GM12874 (cell line): ENCODE measurements around the gene TMEM198.

ENCODE experiments used
- TF ChIP-seq, protein P1 (sequence below): IDR thresholded peaks from 2 replicates; pipeline ENCODE4 v1.5.1; 2011; ENCODE audit warnings: low read depth, mild to moderate bottlenecking, control low read depth, low read length, moderate library complexity; ENCODE audit not compliant: insufficient read depth

The TMEM198 gene

DNA sequence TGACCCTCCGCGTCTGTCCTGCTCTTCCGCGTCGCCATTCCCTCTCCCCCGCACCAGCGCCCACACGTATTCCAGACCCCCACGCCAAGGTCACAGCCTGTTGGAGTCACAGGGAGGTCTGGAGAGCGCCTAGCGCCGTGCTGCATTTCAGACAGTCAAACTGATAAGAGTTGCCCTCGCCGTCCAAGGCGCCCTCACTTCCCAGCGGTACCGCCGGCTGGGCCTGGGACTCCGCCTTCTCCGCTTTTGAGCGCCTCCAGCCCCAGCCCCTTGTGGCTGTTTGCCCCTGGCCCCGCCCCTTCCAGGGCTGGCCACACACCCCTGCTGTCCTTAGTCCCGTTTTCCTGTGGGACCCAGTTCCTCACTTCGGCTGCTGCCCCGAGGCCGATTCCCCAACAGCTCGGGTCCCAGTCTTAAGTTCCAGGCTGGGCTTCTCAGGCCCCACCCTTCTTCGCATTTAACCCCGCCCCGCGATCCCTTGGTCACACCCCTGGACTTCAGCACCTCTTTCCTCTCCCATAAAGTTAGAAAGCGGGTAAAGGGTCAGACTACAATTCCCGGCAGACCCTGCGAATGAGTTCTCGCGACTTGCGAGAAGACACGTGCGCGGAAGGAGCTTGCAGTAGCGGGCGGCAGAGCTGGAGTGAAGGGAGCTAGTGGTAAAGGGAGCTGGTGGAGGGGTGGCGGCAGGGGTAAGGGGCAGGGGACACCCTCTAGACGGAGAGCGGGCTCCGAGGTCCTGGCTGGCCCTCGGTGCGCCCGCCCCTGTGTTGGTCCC lies 45.4 kb upstream of the TMEM198 start, which contains the start of gene GMPPA:
TSS of gene GMPPA (plus strand) at position 612 of the 778 bp plus-strand sequence. CDS start 1,085 bp downstream, outside the sequence.
- TF ChIP-seq, protein P1, sequence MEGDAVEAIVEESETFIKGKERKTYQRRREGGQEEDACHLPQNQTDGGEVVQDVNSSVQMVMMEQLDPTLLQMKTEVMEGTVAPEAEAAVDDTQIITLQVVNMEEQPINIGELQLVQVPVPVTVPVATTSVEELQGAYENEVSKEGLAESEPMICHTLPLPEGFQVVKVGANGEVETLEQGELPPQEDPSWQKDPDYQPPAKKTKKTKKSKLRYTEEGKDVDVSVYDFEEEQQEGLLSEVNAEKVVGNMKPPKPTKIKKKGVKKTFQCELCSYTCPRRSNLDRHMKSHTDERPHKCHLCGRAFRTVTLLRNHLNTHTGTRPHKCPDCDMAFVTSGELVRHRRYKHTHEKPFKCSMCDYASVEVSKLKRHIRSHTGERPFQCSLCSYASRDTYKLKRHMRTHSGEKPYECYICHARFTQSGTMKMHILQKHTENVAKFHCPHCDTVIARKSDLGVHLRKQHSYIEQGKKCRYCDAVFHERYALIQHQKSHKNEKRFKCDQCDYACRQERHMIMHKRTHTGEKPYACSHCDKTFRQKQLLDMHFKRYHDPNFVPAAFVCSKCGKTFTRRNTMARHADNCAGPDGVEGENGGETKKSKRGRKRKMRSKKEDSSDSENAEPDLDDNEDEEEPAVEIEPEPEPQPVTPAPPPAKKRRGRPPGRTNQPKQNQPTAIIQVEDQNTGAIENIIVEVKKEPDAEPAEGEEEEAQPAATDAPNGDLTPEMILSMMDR = no peak

DNA sequence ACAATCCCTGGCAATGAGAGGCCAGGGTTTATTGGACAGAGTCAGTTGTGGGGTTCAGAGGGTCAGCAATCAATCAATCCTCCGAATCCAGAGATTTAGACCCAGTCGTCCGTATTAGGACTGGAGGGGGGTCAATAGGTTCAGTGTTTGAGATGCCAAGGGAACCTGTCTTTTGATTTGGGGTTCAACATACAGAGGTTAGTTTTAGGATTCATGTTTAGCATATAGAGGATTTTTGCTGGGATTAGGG lies 44.8 kb upstream of the TMEM198 start:
- TF ChIP-seq, protein P1 = no peak

DNA sequence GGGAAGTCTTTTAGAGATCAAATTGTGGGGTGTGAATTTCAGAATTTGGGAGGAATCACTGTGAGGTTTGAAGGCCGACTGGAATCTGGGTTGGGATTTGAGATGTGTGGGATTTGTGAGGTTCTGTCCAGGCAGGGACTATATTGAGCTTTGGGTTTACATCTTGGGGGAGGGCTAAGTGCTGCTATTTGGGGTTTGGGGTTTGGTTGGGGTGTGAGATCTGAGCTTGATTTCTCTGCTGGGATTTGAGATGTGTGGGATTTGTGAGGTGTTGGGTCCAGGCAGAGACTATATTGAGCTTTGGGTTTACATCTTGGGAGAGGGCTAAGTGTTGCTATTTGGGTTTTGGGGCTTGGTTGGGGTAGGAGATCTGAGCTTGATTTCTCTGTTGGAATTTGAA lies 44.3 kb upstream of the TMEM198 start:
- TF ChIP-seq, protein P1 = no peak

DNA sequence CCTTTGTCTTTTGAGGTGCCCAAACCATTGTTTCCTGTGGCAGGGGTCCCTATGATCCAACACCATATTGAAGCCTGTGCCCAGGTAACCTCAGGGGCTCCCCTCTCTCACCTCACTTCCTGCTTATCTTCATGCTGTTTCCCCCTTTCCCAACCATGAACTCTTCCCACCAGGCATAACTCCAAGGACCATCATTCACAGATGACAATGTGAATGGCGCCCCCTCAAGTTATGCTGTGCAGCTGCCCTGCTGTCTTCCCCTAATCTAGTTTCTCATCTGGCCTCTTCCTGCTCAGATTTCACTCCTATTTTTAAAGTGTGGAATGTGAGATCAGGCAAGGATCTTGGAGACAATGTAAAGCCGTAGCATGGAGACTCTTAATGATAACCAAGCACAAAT lies 43.7 kb upstream of the TMEM198 start:
- TF ChIP-seq, protein P1 = 0 out of 2 replicates have a peak, but pooled peaks have one; percentile 31

DNA sequence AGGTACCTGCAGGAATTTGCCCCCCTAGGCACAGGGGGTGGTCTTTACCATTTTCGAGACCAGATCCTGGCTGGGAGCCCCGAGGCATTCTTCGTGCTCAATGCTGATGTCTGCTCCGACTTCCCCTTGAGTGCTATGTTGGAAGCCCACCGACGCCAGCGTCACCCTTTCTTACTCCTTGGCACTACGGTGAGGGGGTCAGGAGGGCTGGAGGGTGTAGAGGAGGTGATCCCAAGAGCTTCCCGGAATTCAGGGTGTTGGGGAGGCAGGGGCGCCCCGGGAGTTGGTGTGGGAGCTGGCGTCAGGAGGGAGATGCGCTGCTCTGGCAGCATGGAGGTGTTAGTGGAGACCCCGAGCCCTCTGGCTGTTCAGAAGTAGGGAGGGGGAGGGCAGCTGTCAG lies 42.0 kb upstream of the TMEM198 start:
- TF ChIP-seq, protein P1 = no peak

DNA sequence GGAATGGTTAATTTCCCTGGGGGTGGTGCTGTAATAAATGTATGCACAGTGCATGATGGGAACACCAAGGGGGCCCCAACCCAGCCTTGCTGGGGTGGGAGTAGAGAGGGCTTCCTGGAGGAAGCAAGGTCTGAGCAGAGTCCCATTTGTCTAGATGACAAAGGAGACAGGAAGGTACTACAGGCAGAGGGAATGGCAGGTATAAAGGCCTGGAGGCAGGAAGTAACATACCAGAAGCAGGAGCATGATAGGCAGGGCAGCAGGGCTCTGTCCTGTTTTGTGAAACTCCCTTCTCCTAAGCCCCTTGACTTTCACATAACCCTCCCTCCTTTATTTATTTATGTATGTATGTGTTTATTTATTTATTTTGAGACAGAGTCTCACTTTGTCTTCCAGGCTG lies 41.2 kb upstream of the TMEM198 start:
- TF ChIP-seq, protein P1 = no peak

DNA sequence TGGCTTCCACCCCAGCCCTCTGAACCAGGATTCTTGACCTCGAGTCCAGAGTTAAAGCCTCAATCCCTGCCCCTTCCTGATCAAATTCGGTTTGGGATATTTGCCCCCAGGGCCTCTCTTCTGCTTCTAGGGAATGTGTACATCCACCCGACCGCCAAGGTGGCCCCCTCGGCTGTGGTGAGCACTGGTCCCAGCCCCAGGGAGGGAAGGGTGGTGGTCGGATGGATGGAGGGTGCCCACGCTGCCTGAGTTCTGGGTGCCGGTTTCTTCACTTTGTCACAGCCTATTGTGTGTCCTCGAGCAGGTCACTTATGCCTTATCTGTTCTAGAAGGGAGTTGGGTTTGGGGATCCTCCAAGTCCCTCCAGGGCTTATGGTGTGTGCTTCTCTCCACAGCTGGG lies 38.2 kb upstream of the TMEM198 start:
- TF ChIP-seq, protein P1 = no peak
